CD4-positive, alpha-beta T cell treated with Interleukin-4 for 4 hours (primary cell): ENCODE measurements around the gene CYP3A5.
"Not testable (repeated sequence)": the region's sequence is repeated elsewhere in the genome, so short reads cannot be mapped to it uniquely, and the experiment has no call there.

ENCODE experiments used
- DNase-seq: peaks from one replicate; pipeline ENCODE4 v3.0.0-alpha.2; 2020

The CYP3A5 gene

GRCh38 chr7:99685129-99685758, 5.4 kb upstream of the CYP3A5 start:
- DNase-seq, result no peak

GRCh38 chr7:99679032-99679399, 780 bp downstream of the CYP3A5 start:
- no peak for DNase-seq

- DNase-seq, result no peak
These were observed 2.1 kb downstream of the CYP3A5 start for GRCh38 chr7:99677648-99678045.

GRCh38 chr7:99677013-99677647, 2.7 kb downstream of the CYP3A5 start:
- DNase-seq, result no peak

- no peak for DNase-seq
These were observed 4.6 kb downstream of the CYP3A5 start for GRCh38 chr7:99674995-99675742.

- DNase-seq, result no peak
These were observed 7.2 kb downstream of the CYP3A5 start for GRCh38 chr7:99672573-99672972.

- no peak for DNase-seq
These were observed 10.0 kb downstream of the CYP3A5 start for GRCh38 chr7:99669782-99670181.

GRCh38 chr7:99668541-99668940, 11.3 kb downstream of the CYP3A5 start:
- no peak for DNase-seq

GRCh38 chr7:99667179-99667578, 12.6 kb downstream of the CYP3A5 start:
- DNase-seq, result no peak

- DNase-seq, result no peak
These were observed 13.8 kb downstream of the CYP3A5 start for GRCh38 chr7:99666013-99666395.

GRCh38 chr7:99665312-99666012, 14.3 kb downstream of the CYP3A5 start:
- no peak for DNase-seq

- DNase-seq, result not testable (repeated sequence)
These were observed 21.9 kb downstream of the CYP3A5 start for GRCh38 chr7:99657879-99658278.

- DNase-seq, result not testable (repeated sequence)
These were observed 25.2 kb downstream of the CYP3A5 start for GRCh38 chr7:99654626-99655025.

GRCh38 chr7:99653754-99654153, 26.0 kb downstream of the CYP3A5 start:
- no peak for DNase-seq

- DNase-seq, result not testable (repeated sequence)
These were observed 26.5 kb downstream of the CYP3A5 start for GRCh38 chr7:99653269-99653668.

GRCh38 chr7:99652671-99653070, 27.1 kb downstream of the CYP3A5 start:
- DNase-seq, result no peak

- DNase-seq, result no peak
These were observed 28.5 kb downstream of the CYP3A5 start for GRCh38 chr7:99651290-99651689.

GRCh38 chr7:99648843-99649242, 31.0 kb downstream of the CYP3A5 start:
- no peak for DNase-seq

GRCh38 chr7:99645590-99645989, 34.2 kb downstream of the CYP3A5 start:
- DNase-seq, result no peak

- DNase-seq, result no peak
These were observed 35.4 kb downstream of the CYP3A5 start for GRCh38 chr7:99644431-99644830.

GRCh38 chr7:99643464-99643863, 36.3 kb downstream of the CYP3A5 start:
- no peak for DNase-seq

GRCh38 chr7:99642027-99642426, 37.8 kb downstream of the CYP3A5 start:
- DNase-seq, result no peak

- DNase-seq, result no peak
These were observed 40.5 kb downstream of the CYP3A5 start for GRCh38 chr7:99639267-99639666.

GRCh38 chr7:99638731-99639130, 41.1 kb downstream of the CYP3A5 start:
- no peak for DNase-seq
